ENCODE measurements around the gene SACS.

SACS gene

GRCh38 chr13:23455401-23456185 is 22.1 kb upstream of the SACS start:
- Histone ChIP-seq H3K27me3 (ENCODE audit: control insufficient read depth, insufficient read depth, low read length, poor library complexity, severe bottlenecking) (no peaks in the 10 kb centered on the region), H3K27ac (ENCODE audit: insufficient read depth, low read depth, low read length, poor library complexity, severe bottlenecking) (no peak overlapping the region), H3K4me3 (ENCODE audit: insufficient read depth, low read depth, low read length) (no peak overlapping the region), H3K36me3 (ENCODE audit: control insufficient read depth, insufficient read depth, low read length) (no peaks in the 10 kb centered on the region), H3K9me3 (ENCODE audit: control insufficient read depth, low read length) (no peaks in the 10 kb centered on the region), H3K4me1 (ENCODE audit: control insufficient read depth, insufficient read depth, low read length) (peaks cover 11% of the 10 kb centered on the region)
- WGBS, 2 experiments = 93 to 95% methylated on average over 7 of the region's 7 CpGs

- H3K27me3 ChIP-seq (ENCODE audit: control insufficient read depth, insufficient read depth, low read length, poor library complexity, severe bottlenecking) = no peaks in the 10 kb centered on the region
- no peak overlapping the region for H3K4me3 ChIP-seq (ENCODE audit: insufficient read depth, low read depth, low read length)
- H3K4me1 ChIP-seq (ENCODE audit: control insufficient read depth, insufficient read depth, low read length) = peaks cover 17% of the 10 kb centered on the region
- 86 to 87% methylated on average over 8 of the region's 8 CpGs for WGBS, 2 experiments
- no peaks in the 10 kb centered on the region for H3K9me3 ChIP-seq (ENCODE audit: control insufficient read depth, low read length)
- H3K36me3 ChIP-seq (ENCODE audit: control insufficient read depth, insufficient read depth, low read length) = no peaks in the 10 kb centered on the region
- no peak overlapping the region for H3K27ac ChIP-seq (ENCODE audit: insufficient read depth, low read depth, low read length, poor library complexity, severe bottlenecking)
These were observed 19.6 kb upstream of the SACS start for GRCh38 chr13:23453132-23453531.

DNA sequence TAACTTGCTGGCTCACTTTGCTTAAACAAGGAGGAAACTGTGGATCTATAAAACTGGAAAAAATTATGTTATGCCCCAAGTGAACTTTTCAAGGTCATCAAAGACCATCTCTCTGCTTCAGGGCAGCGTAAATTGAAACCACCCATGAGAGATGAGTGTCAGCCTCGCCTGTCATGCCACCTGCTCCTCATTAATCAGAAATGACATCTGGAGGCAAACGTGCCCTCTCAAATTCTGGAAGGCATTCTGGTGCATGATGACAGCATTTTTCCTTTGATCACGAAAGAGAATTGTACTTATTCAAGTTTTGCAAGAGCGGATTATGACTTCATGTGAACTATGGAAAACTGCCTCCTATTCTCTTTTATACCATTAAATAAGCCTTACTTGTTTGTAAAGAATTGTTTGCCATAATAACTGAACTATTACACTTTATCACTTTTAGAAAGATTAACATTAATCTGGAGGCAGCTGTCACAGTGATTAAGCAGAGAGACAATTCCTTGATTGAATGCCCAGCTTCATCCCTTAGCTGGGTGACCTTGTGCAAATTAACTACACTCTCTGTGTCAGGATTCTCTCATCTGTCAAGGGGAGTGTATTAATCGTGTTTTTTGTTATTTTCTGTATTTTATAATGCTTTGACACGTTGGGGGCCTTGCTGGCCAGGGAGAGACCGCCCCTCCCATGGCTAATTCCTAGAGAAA is 17.0 kb upstream of the SACS start:
- H3K4me3 ChIP-seq (ENCODE audit: insufficient read depth, low read depth, low read length) = no peak overlapping the region
- no peaks in the 10 kb centered on the region for H3K27me3 ChIP-seq (ENCODE audit: control insufficient read depth, insufficient read depth, low read length, poor library complexity, severe bottlenecking)
- peaks cover 17% of the 10 kb centered on the region for H3K4me1 ChIP-seq (ENCODE audit: control insufficient read depth, insufficient read depth, low read length)
- no peaks in the 10 kb centered on the region for H3K9me3 ChIP-seq (ENCODE audit: control insufficient read depth, low read length)
- H3K36me3 ChIP-seq (ENCODE audit: control insufficient read depth, insufficient read depth, low read length) = no peaks in the 10 kb centered on the region
- no peak overlapping the region for H3K27ac ChIP-seq (ENCODE audit: insufficient read depth, low read depth, low read length, poor library complexity, severe bottlenecking)
- WGBS, 2 experiments = 45 to 48% methylated on average over 8 of the region's 8 CpGs

DNA sequence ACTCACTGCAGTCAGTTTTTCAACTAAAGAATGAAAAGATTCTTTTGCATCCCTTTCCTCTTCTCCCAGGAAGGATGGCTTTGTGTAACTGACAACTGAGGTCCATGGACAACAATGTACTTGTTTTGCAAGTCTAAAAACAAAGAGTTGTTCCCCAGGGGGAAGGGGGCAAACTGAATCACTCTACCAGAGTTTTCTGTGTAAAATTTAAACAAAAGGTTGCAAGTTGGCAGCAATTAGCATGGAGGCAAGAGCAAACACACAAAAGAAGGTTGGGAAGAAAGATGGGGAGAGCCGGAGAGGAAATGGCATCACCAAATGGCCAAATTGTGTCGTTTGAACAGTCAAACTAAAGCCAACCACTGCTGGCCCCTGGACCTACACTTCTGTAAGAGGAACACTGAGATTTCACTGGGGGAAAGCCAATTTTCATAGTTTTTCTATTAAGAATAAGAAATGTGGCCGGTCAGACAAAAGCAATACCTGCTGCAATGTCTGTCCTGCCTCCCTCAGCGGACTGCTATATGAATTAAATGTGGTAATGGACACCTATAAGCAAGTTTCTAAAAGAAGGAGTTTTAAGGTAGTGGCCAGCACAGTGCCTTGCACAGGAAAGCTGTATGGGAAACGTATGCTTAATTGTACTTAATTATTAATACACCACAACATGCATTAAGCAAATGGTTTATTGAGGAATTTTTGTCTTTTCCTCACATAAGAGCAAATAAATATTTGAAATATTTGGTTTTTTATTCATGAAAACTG is 16.1 kb upstream of the SACS start:
- 18 to 21% methylated on average over 4 of the region's 5 CpGs for WGBS, 2 experiments
- H3K36me3 ChIP-seq (ENCODE audit: control insufficient read depth, insufficient read depth, low read length) = no peaks in the 10 kb centered on the region
- H3K4me3 ChIP-seq (ENCODE audit: insufficient read depth, low read depth, low read length) = no peak overlapping the region
- H3K9me3 ChIP-seq (ENCODE audit: control insufficient read depth, low read length) = no peaks in the 10 kb centered on the region
- H3K27ac ChIP-seq (ENCODE audit: insufficient read depth, low read depth, low read length, poor library complexity, severe bottlenecking) = peak overlapping the region; percentile 58
- H3K27me3 ChIP-seq (ENCODE audit: control insufficient read depth, insufficient read depth, low read length, poor library complexity, severe bottlenecking) = no peaks in the 10 kb centered on the region
- peaks cover 17% of the 10 kb centered on the region for H3K4me1 ChIP-seq (ENCODE audit: control insufficient read depth, insufficient read depth, low read length)

DNA sequence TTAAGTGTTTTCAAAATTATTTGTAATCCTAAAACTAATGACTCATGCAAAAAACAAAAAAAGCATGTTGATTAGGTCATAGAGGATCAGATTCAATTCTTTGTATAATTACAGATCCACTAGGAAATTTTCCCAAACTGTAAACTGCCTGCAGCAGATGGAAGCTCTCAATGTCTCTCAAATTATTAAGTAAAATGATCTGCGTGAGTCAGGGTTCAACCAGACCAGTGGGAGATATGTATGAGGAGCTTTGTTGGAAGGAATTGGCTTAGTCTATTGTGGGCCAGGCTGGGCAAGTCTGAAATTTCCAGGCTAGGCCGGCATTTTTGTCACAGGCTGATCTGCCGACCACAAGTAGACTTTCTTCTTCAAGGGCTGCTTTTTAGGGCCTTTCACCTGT is 14.4 kb upstream of the SACS start:
- H3K27ac ChIP-seq (ENCODE audit: insufficient read depth, low read depth, low read length, poor library complexity, severe bottlenecking) = no peak overlapping the region

GRCh38 chr13:23445794-23446193 is 12.3 kb upstream of the SACS start:
- H3K27ac ChIP-seq (ENCODE audit: insufficient read depth, low read depth, low read length, poor library complexity, severe bottlenecking) = no peak overlapping the region
- no peaks in the 10 kb centered on the region for H3K9me3 ChIP-seq (ENCODE audit: control insufficient read depth, low read length)
- 84 to 86% methylated on average over 1 of the region's 1 CpG for WGBS, 2 experiments
- no peaks in the 10 kb centered on the region for H3K36me3 ChIP-seq (ENCODE audit: control insufficient read depth, insufficient read depth, low read length)
- peaks cover 7% of the 10 kb centered on the region for H3K4me1 ChIP-seq (ENCODE audit: control insufficient read depth, insufficient read depth, low read length)
- H3K27me3 ChIP-seq (ENCODE audit: control insufficient read depth, insufficient read depth, low read length, poor library complexity, severe bottlenecking) = no peaks in the 10 kb centered on the region
- H3K4me3 ChIP-seq (ENCODE audit: insufficient read depth, low read depth, low read length) = no peak overlapping the region

More for the DNA sequence above, 14.4 kb upstream of the SACS start:
- Histone ChIP-seq H3K4me1 (ENCODE audit: control insufficient read depth, insufficient read depth, low read length) (peaks cover 17% of the 10 kb centered on the region), H3K9me3 (ENCODE audit: control insufficient read depth, low read length) (no peaks in the 10 kb centered on the region), H3K27me3 (ENCODE audit: control insufficient read depth, insufficient read depth, low read length, poor library complexity, severe bottlenecking) (no peaks in the 10 kb centered on the region), H3K4me3 (ENCODE audit: insufficient read depth, low read depth, low read length) (no peak overlapping the region), H3K36me3 (ENCODE audit: control insufficient read depth, insufficient read depth, low read length) (no peaks in the 10 kb centered on the region)
- WGBS, 2 experiments = 86 to 91% methylated on average over 3 of the region's 3 CpGs

DNA sequence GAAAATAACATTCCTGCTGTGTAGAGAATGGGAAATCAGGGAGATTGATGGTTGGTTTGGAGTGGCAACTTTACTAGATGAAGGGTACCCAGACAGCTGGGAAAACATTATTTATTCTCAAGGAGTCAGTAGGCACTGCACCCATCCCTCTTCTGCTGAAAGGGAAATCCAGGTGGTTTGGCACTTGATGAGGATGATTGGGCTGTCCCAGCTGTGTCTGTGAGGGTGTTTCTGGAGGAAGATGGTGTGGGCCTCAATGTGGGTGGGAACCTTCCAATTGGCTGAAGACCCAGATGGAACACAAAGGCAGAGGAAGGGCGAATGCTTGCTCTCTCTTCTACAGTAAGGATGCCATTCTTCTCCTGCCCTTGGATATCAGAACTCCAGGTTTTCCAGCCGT is 10.4 kb upstream of the SACS start:
- Histone ChIP-seq H3K9me3 (ENCODE audit: control insufficient read depth, low read length) (no peaks in the 10 kb centered on the region), H3K27me3 (ENCODE audit: control insufficient read depth, insufficient read depth, low read length, poor library complexity, severe bottlenecking) (no peaks in the 10 kb centered on the region), H3K36me3 (ENCODE audit: control insufficient read depth, insufficient read depth, low read length) (no peaks in the 10 kb centered on the region), H3K4me1 (ENCODE audit: control insufficient read depth, insufficient read depth, low read length) (no peaks in the 10 kb centered on the region), H3K4me3 (ENCODE audit: insufficient read depth, low read depth, low read length) (no peak overlapping the region), H3K27ac (ENCODE audit: insufficient read depth, low read depth, low read length, poor library complexity, severe bottlenecking) (no peak overlapping the region)
- 87 to 94% methylated on average over 2 of the region's 2 CpGs for WGBS, 2 experiments

- H3K27ac ChIP-seq (ENCODE audit: insufficient read depth, low read depth, low read length, poor library complexity, severe bottlenecking) = no peak overlapping the region
- WGBS, 2 experiments = 87 to 98% methylated on average over 2 of the region's 2 CpGs
These were observed 9.6 kb upstream of the SACS start for GRCh38 chr13:23443110-23443509.

DNA sequence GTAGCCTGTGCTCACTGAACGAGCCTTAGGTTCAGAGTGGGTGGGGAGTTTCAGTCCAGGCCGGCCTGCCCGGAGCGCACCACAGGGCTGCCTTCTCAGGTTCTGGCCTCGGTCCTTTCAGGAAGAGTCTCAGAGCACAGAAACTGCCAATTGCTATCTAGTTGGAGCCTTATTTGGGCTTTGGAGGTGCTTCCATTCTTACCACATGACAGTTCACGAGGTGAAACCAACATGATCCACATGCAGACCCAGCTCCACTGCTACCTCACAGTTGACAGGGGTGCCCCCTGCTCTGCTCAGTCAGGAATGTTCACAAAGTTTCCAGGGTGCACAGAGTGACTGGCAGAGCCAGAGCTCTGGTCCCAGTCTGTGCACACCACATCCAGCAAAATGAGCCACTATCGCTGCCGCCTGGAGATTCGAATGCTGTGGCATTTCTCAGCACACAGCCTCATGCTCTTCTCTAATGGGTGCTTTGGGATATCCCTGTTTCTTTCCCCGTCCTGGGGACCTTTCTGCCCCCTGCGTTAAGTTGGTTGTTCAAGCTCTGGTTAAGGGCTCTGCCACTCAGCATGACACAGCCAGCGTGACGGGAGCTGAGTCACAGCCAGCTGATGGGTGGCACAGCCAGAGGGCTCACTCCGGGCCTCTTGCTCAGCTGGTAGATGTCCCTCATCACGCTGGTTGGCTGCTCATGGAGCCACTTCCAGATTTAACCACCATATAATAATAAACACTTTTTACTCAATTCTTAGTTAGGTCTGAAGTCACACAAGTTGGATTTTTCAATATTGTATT is 7.5 kb upstream of the SACS start:
- Histone ChIP-seq H3K36me3 (ENCODE audit: control insufficient read depth, insufficient read depth, low read length) (no peaks in the 10 kb centered on the region), H3K27ac (ENCODE audit: insufficient read depth, low read depth, low read length, poor library complexity, severe bottlenecking) (no peak overlapping the region), H3K4me3 (ENCODE audit: insufficient read depth, low read depth, low read length) (no peak overlapping the region), H3K4me1 (ENCODE audit: control insufficient read depth, insufficient read depth, low read length) (no peaks in the 10 kb centered on the region), H3K9me3 (ENCODE audit: control insufficient read depth, low read length) (no peaks in the 10 kb centered on the region), H3K27me3 (ENCODE audit: control insufficient read depth, insufficient read depth, low read length, poor library complexity, severe bottlenecking) (no peaks in the 10 kb centered on the region)
- 91 to 92% methylated on average over 15 of the region's 15 CpGs for whole genome bisulfite sequencing, 2 experiments

More at GRCh38 chr13:23443110-23443509, 9.6 kb upstream of the SACS start:
- Histone ChIP-seq H3K9me3 (ENCODE audit: control insufficient read depth, low read length) (no peaks in the 10 kb centered on the region), H3K27me3 (ENCODE audit: control insufficient read depth, insufficient read depth, low read length, poor library complexity, severe bottlenecking) (no peaks in the 10 kb centered on the region), H3K36me3 (ENCODE audit: control insufficient read depth, insufficient read depth, low read length) (no peaks in the 10 kb centered on the region), H3K4me1 (ENCODE audit: control insufficient read depth, insufficient read depth, low read length) (no peaks in the 10 kb centered on the region), H3K4me3 (ENCODE audit: insufficient read depth, low read depth, low read length) (no peak overlapping the region)
